SJSA1 (cell line): ENCODE data around the gene INO80B. TPM values are rescaled to one million over a fixed set of nuclear protein-coding genes. Genes with fewer than 3 reads are reported as not detected.
"Not testable (repeated sequence)": the region's sequence is repeated elsewhere in the genome, so short reads cannot be mapped to it uniquely, and the experiment has no call there.

ENCODE experiments used
- DNase-seq, 2 experiments: peaks; one replicate each; pipeline ENCODE4 v3.0.0-alpha.2; 2015 to 2020; ENCODE audit warnings: low spot score in 2 of 2, low read depth in 1 of 2
- H3K27ac ChIP-seq: fragments of 250-450 bp; sonication (Bioruptor Pico); 2 replicates; pipeline ENCODE4 v1.5.1; 2020; ENCODE audit warnings: mild to moderate bottlenecking, moderate library complexity
- H3K27me3 ChIP-seq: fragments of 250-450 bp; sonication (Bioruptor Pico); replicated peaks from 2 replicates; pipeline ENCODE4 v1.5.1; 2020; ENCODE audit warnings: mild to moderate bottlenecking, moderate library complexity
- H3K36me3 ChIP-seq: fragments of 250-450 bp; sonication (Bioruptor Pico); 2 replicates; pipeline ENCODE4 v1.5.1; 2020; ENCODE audit warnings: mild to moderate bottlenecking
- H3K4me1 ChIP-seq: fragments of 250-450 bp; sonication (Bioruptor Pico); replicated peaks from 2 replicates; pipeline ENCODE4 v1.6.1; 2021; ENCODE audit warnings: mild to moderate bottlenecking
- H3K4me3 ChIP-seq: fragments of 250-450 bp; sonication (Bioruptor Pico); 2 replicates; pipeline ENCODE4 v1.5.1; 2020; ENCODE audit warnings: mild to moderate bottlenecking
- H3K9me3 ChIP-seq: fragments of 250-450 bp; sonication (Bioruptor Pico); replicated peaks from 2 replicates; pipeline ENCODE4 v1.5.1; 2020; ENCODE audit warnings: mild to moderate bottlenecking
- total RNA-seq: library from RNA; depleted of rRNA; stranded (reverse); fragments of >200 nt; shearing (Covaris generic); gene quantifications from 2 replicates; pipeline ENCODE4 v1.2.3, GENCODE V29; 2014

INO80B gene
- total RNA-seq, 1 experiment from 2014 or later = 10.1 TPM

DNA sequence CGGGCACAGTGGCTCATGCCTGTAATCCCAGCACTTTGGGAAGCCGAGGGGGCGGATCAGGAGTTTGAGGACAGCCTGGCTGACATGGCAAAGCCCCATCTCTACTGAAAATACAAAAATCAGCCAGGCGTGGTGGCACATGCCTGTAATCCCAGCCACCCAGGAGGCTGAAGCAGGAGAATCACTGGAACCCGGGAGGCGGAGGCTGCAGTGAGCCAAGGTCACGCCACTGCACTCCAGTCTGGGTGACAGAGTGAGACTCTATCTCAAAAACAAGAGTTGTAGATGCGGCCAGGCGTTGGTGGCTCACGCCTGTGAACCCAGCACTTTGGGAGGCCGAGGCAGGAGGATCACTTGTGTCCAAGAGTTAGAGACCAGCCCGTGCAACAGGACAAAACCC is 15.9 kb downstream of the INO80B start:
- H3K4me3 ChIP-seq, H3K9me3 ChIP-seq, DNase-seq, H3K27ac ChIP-seq, H3K27me3 ChIP-seq: not testable (repeated sequence)
- H3K4me1 ChIP-seq = peaks cover 13% of the 10 kb centered on the region
- H3K36me3 ChIP-seq = peaks cover 31% of the 10 kb centered on the region

DNA sequence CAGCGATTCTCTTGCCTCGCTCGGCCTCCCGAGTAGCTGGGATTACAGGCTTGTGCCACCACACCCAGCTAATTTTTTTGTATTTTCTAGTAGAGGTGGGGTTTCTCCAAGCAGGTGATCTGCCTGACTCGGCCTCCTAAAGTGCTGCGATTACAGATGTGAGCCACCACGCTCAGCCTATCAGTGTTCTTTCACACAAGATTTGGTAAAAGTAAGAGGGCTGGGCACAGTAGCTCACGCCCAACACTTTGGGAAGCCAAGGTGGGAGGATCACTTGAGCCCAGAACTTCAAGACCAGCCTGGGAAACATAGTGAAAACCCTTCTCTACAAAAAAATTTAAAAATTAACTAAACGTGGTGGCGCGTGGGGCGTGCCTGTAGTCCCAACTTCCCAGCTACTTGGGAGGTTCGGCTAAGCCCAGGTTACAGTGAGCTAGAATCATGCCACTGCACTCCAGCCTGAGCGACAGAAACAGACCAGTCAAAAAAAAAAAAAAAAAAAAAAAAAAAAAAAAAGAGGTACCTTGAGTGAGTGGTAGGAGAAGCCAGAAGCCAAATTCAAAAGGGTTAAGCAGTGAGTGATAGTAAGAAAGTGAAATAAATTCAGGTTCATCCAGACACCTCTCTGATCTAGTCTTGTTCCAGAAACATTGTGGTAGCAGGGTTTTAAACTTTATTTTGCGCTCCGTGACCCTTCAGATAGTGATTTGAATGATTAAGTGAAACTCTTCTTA is 16.6 kb downstream of the INO80B start:
- no peaks in the 10 kb centered on the region for H3K27me3 ChIP-seq
- peaks cover 13% of the 10 kb centered on the region for H3K4me1 ChIP-seq
- peak overlapping the region; percentile 53 for H3K4me3 ChIP-seq
- DNase-seq = no peak
- H3K27ac ChIP-seq = peak overlapping the region; percentile 54
- no peaks in the 10 kb centered on the region for H3K9me3 ChIP-seq
- peaks cover 31% of the 10 kb centered on the region for H3K36me3 ChIP-seq

DNA sequence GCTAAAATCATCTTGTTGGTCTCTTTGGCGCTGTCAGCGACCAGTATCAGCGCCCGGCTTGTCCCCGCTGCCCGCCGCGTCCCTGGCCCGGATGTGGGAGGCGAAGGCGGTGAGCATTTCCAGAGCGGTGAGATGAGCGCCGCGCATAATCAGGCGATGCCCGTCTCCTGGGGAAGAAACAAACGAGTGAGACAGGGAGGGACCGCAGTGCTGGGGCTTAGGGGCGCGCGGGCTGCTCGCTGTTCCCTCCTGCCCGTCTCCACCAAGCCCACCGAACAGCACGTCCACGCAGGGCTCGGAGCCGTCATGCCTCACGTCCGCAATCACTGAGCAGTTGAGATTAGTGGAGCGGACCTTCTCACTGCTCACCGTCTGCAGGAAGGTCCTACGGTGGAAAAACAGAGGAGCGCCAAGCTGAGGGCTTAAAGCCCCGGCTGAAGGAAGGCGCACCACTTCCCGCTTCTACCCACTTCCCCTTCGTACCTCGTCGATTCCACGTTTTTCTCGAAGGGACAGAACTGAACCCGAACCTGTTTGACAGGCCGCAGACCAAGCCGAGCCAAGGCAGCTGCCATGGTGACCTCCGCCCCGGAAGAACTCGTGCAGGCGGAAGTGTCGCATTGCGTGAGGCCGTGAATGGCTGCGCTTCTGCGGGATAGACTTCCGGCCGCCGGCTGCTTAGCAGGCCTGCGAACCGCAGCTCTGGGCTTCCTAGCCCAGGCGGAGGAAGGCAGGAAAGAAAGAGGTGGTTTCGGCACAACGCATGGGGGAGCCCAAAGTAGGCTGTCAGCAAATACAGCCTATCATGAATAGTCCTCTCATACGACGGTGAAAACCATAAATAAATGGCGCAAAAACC is 17.4 kb downstream of the INO80B start, which contains the start of gene MRPL53:
Gene MRPL53 (minus strand): TSS at position 595 of the 859 bp plus-strand sequence. CDS start 20 bp downstream, at position 575.
- H3K27me3 ChIP-seq = no peaks in the 10 kb centered on the region
- peak within 1 kb of the TSS; percentile 53 for H3K4me3 ChIP-seq
- peak within 1 kb of the TSS; percentile 54 for H3K27ac ChIP-seq
- H3K9me3 ChIP-seq = no peaks in the 10 kb centered on the region
- peak; percentile 92 to 94 for DNase-seq
- H3K36me3 ChIP-seq = peaks cover 33% of the 10 kb centered on the region
- H3K4me1 ChIP-seq = peaks cover 13% of the 10 kb centered on the region

DNA sequence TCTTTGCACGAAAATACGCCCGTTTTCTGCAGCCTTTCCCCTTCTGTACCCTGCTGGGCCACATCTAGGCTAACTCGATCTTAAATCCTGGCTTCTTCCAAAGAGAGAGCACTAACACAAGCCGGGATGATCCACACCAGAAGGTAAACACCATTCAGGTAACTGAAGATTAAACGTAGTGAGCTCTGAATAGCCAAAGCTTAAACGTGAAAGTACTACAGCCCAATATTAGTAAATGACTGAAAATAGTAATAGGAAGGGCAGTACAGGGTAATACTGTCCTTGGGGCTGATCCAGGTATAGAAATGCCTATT is 18.0 kb downstream of the INO80B start:
- H3K9me3 ChIP-seq = no peaks in the 10 kb centered on the region
- DNase-seq = no peak
- H3K4me1 ChIP-seq = peaks cover 13% of the 10 kb centered on the region
- H3K4me3 ChIP-seq = peak overlapping the region; percentile 53
- H3K27ac ChIP-seq = peak overlapping the region; percentile 54
- no peaks in the 10 kb centered on the region for H3K27me3 ChIP-seq
- peaks cover 36% of the 10 kb centered on the region for H3K36me3 ChIP-seq

DNA sequence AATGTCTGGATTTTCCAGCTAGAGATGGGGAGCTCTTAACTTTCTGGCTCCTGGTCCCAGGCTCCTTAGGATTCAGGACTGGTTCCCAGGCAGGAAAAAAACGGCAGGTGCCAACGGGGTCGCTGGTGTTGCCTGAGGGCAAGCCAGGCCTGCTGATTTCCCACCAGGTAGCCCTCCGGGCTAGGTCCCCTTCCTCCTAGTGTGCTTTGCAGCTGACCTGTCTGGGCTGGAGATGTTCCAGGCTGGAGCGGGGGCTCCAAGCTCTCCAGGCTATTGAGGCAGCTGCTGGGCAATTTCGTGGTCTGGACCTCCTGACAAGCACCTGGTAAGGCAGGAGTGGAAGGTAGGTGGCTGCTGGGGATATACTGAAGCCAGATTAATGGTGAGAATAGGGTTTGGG is 19.6 kb downstream of the INO80B start:
- no peak for DNase-seq
- Histone ChIP-seq H3K4me1 (peaks cover 13% of the 10 kb centered on the region), H3K27me3 (no peaks in the 10 kb centered on the region), H3K27ac (no peak overlapping the region), H3K4me3 (no peak overlapping the region), H3K9me3 (no peaks in the 10 kb centered on the region), H3K36me3 (peaks cover 36% of the 10 kb centered on the region)

DNA sequence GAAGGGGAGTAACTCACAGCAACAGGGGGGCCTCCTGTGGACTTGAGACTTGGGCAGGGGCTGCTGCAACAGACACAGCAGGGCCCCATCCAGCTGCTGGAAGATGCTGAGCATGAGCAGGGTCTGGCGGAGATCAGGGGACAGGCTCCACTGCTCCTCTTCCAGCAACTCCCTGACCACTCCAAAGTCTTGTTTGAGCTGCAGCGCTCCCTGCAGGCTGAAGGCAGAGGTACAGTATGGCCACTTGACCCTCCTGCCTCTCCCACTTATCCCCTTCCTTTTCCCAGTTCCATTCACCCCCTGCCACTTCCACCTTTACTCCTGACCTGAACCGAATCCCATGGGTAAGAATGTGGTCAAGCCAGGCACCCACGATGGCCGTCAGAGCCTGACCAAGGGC is 20.0 kb downstream of the INO80B start:
- Histone ChIP-seq H3K27ac (no peak overlapping the region), H3K27me3 (no peaks in the 10 kb centered on the region), H3K4me3 (no peak overlapping the region), H3K9me3 (no peaks in the 10 kb centered on the region), H3K36me3 (peaks cover 38% of the 10 kb centered on the region), H3K4me1 (peaks cover 13% of the 10 kb centered on the region)
- DNase-seq = no peak

DNA sequence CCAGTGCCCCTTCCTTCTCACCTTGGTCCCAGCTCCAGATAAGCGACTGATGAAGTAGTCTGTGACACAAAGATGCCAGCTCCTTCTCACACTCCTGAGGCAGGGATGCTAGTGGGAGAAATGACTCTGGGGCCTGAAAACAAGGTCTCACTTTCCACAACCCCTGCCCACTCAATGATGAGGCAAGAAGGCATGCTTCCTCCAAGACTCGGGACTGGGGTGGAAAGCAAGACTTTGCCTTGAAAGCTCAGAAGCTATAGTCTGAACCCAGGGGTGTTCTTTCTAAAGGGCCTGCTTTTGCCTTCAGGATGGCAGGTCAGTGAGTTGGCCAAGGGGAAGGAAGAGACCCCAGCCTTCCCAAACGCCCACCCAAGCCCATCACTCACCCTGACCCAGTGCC is 26.5 kb downstream of the INO80B start:
- Histone ChIP-seq H3K4me3 (peak overlapping the region; percentile 76), H3K9me3 (0 out of 2 replicates have a peak, but pooled peaks cover 4% of the 10 kb centered on the region), H3K4me1 (peaks cover 16% of the 10 kb centered on the region), H3K27me3 (no peaks in the 10 kb centered on the region), H3K27ac (no peak overlapping the region), H3K36me3 (peaks cover 44% of the 10 kb centered on the region)
- DNase-seq = no peak

DNA sequence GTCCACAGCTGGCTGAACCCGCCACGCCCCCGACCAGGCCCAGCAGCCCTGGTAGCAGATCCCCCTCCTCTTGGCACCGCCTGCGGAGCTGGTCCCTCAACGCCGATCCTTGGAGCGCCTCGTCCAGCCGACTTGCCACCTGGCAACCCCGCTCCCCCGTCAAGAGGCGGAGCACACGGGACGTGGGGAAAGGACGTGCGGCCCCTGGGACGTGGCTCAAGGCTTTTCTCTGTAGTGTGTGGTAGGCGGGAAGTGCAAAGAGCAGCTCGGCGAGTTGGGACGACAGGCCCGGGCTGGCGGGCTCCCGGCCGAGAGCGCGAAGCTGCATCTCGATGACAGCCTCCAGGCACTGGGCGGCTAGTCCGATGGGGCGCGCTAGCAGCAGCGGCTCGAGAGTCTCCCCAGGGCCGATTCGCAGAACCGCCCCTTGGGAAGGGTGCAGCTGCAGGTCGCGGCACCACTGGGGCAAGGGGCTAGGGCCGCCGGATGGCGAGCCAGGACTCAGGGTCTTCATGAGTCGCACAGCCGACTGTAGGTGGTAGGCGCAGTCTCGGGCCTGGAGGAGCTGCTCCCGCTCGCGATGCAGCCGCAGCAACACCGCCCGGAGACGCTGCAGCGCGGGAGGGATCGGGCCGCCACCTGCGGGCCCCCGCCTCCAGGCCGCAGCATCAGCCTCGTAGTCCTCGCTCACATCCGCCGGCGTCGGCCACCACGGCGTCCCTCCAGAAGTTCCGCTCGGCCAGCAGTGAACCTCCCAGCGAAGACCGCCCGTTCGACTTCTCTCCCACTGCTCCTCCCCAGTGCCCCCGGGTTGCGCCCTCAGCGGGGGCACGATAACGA is 27.3 kb downstream of the INO80B start:
- Histone ChIP-seq H3K27ac (peak overlapping the region; percentile 70), H3K4me3 (peak overlapping the region; percentile 76), H3K27me3 (no peaks in the 10 kb centered on the region), H3K36me3 (peaks cover 45% of the 10 kb centered on the region), H3K9me3 (0 out of 2 replicates have a peak, but pooled peaks cover 4% of the 10 kb centered on the region), H3K4me1 (peaks cover 16% of the 10 kb centered on the region)
- peak in 1 of 2 experiments; percentile 69 for DNase-seq

DNA sequence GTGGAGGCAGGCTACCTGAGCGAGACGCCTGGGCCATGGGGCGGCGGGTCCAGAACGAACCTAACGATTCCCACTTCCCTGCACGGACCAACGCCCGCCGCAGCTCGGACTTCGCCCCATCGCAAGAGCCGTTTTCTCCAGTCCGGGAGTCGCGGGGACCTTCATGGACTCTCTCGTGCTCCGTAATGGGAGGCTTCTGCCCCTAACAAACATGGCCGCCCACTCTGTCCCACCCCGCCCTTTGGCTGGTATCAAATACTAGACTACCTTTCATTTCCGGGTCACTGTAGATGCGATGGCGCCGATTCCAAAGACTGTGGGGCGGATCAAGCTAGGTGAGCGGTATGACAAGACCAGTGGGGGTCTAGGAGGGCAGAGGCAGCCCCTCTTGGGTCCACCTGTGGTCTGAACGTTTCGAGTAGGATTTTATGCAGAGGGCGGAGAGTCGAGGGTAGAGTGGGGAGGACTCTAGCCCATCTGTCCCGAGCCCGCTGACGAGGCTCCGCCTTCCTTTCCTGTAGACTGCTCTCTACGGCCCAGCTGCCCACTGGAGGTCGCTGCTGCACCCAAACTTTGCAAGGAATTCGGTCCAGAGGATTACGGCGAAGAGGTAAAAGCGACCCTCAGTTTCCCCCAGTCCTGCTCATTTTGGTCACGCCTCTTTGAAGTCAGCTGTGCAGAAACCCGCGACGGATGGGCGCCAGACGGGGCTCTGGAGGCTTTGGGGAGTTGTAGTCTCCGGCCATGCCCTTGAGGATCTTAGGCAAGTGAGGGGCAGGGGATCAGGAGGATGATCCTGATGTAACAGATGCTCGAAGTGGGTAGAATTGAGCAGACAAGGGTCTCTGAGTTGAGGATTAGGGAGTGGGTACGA is 28.2 kb downstream of the INO80B start, which contains the start of the genes CCDC142 and TTC31:
Gene CCDC142 (minus strand): TSS at position 198 of the 874 bp plus-strand sequence. CDS start 161 bp downstream, at position 37.
Gene TTC31 (plus strand): TSS at position 281 of the 874 bp plus-strand sequence. CDS start 15 bp downstream, at position 296.
- H3K36me3 ChIP-seq = peaks cover 45% of the 10 kb centered on the region
- DNase-seq = peak; percentile 96 to 99
- no peaks in the 10 kb centered on the region for H3K27me3 ChIP-seq
- H3K4me1 ChIP-seq = peaks cover 16% of the 10 kb centered on the region
- peak within 1 kb of the TSS; percentile 76 for H3K4me3 ChIP-seq
- peak within 1 kb of the TSS; percentile 70 for H3K27ac ChIP-seq
- H3K9me3 ChIP-seq = 0 out of 2 replicates have a peak, but pooled peaks cover 4% of the 10 kb centered on the region

DNA sequence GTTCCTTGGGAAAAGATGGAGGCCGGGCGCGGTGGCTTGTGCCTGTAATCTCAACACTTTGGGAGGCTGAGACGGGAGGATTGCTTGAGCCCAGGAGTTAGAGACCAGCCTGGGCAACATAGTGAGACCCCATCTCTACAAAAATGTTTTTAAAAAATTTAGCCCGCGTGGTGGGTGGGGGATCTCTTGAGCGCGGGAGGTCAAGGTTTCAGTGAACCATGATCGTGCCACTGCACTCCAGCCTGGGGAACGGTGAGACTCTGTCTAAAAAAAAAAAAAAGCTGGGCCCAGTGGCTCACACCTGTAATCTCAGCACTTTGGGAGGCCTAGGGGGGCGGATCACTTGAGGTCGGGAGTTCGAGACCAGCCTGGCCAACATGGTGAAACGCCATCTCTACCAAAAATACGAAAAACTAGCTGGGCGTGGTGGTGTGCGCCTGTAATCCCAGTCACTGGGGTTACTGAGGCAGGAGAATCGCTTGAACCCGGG is 28.8 kb downstream of the INO80B start:
- not testable (repeated sequence) for H3K27me3 ChIP-seq, H3K27ac ChIP-seq, DNase-seq, H3K9me3 ChIP-seq
- Histone ChIP-seq H3K4me1 (peaks cover 16% of the 10 kb centered on the region), H3K36me3 (peaks cover 51% of the 10 kb centered on the region), H3K4me3 (peak overlapping the region; percentile 76)

DNA sequence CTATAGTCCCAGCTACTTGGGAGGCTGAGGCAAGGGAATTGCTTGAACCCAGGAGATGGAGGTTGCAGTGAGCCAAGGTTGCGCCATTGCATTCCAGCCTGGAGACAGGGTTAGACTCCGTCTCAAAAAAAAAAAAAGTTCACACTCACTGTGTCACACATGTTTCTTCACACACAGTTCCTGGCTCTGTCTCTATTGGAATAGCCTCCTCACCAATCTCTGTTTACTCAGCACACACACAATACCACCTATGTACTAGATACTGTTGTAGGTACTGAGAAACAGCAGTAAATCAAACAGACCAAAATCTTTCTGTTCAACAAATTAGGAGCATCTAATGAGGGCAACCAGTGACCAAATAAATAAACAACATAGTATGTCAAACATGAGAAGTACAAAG is 31.3 kb downstream of the INO80B start:
- Histone ChIP-seq H3K9me3 (0 out of 2 replicates have a peak, but pooled peaks cover 4% of the 10 kb centered on the region), H3K27ac (no peak overlapping the region), H3K4me3 (no peak overlapping the region), H3K4me1 (peaks cover 15% of the 10 kb centered on the region), H3K36me3 (peaks cover 49% of the 10 kb centered on the region), H3K27me3 (no peaks in the 10 kb centered on the region)
- DNase-seq = no peak

DNA sequence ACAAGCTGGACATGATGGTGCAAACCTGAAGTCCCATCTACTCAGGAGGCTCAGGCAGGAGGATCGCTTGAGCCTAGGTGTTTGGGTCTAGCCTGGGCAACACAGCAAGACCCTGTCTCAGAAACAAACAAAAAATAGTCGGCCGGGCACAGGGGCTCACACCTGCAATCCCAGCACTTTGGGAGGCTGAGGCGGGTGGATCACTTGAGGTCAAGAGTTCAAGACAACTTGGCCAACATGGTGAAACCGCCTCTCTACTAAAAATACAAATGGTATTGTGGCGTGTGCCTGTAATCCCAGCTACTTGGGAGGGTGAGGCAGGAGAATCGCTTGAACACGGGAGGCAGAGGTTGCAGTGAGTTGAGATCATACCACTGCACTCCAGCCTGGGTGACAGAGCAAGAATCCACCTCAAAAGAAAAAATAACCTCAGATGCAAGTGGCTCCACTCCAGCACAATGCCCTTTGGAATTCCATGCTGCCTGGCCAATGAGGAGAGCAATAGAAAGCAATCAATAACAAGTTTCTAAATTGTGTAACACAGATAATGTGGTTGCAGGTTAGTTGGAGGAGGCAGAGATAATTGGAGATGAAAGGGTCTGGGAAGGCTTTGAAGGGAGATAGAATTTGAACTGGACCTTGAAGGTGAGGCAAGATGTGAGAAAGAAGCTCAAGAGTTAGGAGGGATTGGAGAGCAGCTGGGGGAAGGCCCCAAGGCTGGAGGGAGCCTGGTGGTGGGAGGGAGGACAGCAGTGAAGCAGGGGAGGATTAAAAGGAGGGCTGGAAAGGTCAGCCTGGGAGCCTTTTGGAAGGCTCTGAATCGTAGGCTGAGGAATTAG is 34.0 kb downstream of the INO80B start:
- no peaks in the 10 kb centered on the region for H3K4me1 ChIP-seq
- peaks cover 57% of the 10 kb centered on the region for H3K36me3 ChIP-seq
- H3K4me3 ChIP-seq = no peak overlapping the region
- no peak overlapping the region for H3K27ac ChIP-seq
- H3K27me3 ChIP-seq = no peaks in the 10 kb centered on the region
- no peak for DNase-seq
- H3K9me3 ChIP-seq = no peaks in the 10 kb centered on the region
